GM12878 (cell line): ENCODE data around the gene PAPOLG. TPM values are rescaled to one million over a fixed set of nuclear protein-coding genes. Genes with fewer than 3 reads are reported as not detected.

Source experiments
- ATAC-seq: fragments of 200-7000 bp; cut with Tn5 transposase; 3 replicates; pipeline ENCODE4 v1.9.1; 2020; ENCODE audit warnings: mild to moderate bottlenecking, moderate library complexity
- BruUV-seq: library from RNA; stranded (reverse); fragments of 400-500 nt; replicated peaks from 2 replicates; lab custom pipeline; 2021; lab: Mats Ljungman, UMichigan
- CTCF ChIA-PET: fragments of 300-600 bp; sonication (Branson Sonifier 250); formaldehyde crosslinking; extraction: SDS; loops from one replicate; lab custom pipeline; 2021; ENCODE audit warnings: inconsistent platforms; lab: Yijun Ruan, JAX
- POLR2A ChIA-PET: fragments of 350-600 bp; formaldehyde crosslinking; extraction: SDS; loops from one replicate; lab custom pipeline; 2021; ENCODE audit warnings: inconsistent platforms; lab: Charles Lee
- RAD21 ChIA-PET: fragments of 300-600 bp; sonication (Branson Sonifier 250); formaldehyde crosslinking; loops from one replicate; lab custom pipeline; 2023; ENCODE audit warnings: antibody characterized with exemption; ENCODE audit not compliant: unreplicated experiment; lab: Charles Lee
- SMC1A ChIA-PET: fragments of 300-600 bp; sonication (Branson Sonifier 250); formaldehyde crosslinking; loops from one replicate; lab custom pipeline; 2023; ENCODE audit not compliant: unreplicated experiment, uncharacterized antibody; lab: Charles Lee
- DNase-seq: peaks from one replicate; pipeline ENCODE4 v3.0.0-alpha.2; 2011; ENCODE audit warnings: low read depth, low spot score
- FAIRE-seq: peaks from 3 replicates; lab custom pipeline; 2011; peaks lifted over from hg19 to GRCh38; lab: Jason Lieb, UNC
- H2AFZ ChIP-seq: 2 replicates; pipeline ENCODE4 v1.6.0; 2011; ENCODE audit warnings: low read depth, low read length, control low read depth; ENCODE audit not compliant: control insufficient read depth
- H3K27ac ChIP-seq: 2 replicates; pipeline ENCODE4 v1.5.1; 2011; ENCODE audit warnings: control low read depth; ENCODE audit not compliant: control insufficient read depth, insufficient read depth
- H3K27me3 ChIP-seq, 2 experiments: replicated peaks in 1 of 2; 2 replicates each; pipeline versions ENCODE4 v1.6.0 to v1.6.1; 2011; ENCODE audit warnings: low read length in 1 of 2; ENCODE audit not compliant: control insufficient read depth in 2 of 2, insufficient read depth in 2 of 2
- H3K36me3 ChIP-seq, 2 experiments: 2 replicates each; pipeline ENCODE4 v1.5.1; 2011; ENCODE audit warnings: low read length in 1 of 2; ENCODE audit not compliant: control insufficient read depth in 2 of 2, insufficient read depth in 2 of 2
- H3K4me1 ChIP-seq: 2 replicates; pipeline ENCODE4 v1.6.1; 2011; ENCODE audit warnings: mild to moderate bottlenecking, low read length, moderate library complexity, mixed read lengths; ENCODE audit not compliant: control insufficient read depth, insufficient read depth
- H3K4me2 ChIP-seq: 2 replicates; pipeline ENCODE4 v1.6.0; 2011; ENCODE audit warnings: control low read depth; ENCODE audit not compliant: control insufficient read depth, insufficient read depth
- H3K4me3 ChIP-seq: fragments of 200-600 bp; sonication (generic); 2 replicates; pipeline ENCODE4 v1.5.1; 2016
- H3K79me2 ChIP-seq: 2 replicates; pipeline ENCODE4 v1.6.0; 2011; ENCODE audit warnings: low read length; ENCODE audit not compliant: control insufficient read depth, insufficient read depth
- H3K9ac ChIP-seq: 2 replicates; pipeline ENCODE4 v1.8.0; 2011; ENCODE audit warnings: low read length, control low read depth, mixed read lengths; ENCODE audit not compliant: control insufficient read depth, insufficient read depth
- H3K9me3 ChIP-seq: replicated peaks from 3 replicates; pipeline ENCODE4 v1.5.1; 2011; ENCODE audit warnings: mild to moderate bottlenecking, low read length; ENCODE audit not compliant: control insufficient read depth, insufficient read depth
- H4K20me1 ChIP-seq: 2 replicates; pipeline ENCODE4 v1.6.0; 2011; ENCODE audit not compliant: control insufficient read depth, insufficient read depth
- ATF3 ChIP-seq: IDR thresholded peaks from 2 replicates; pipeline ENCODE4 v1.6.1; 2011; ENCODE audit warnings: low read depth, mild to moderate bottlenecking, low read length, moderate library complexity, borderline replicate concordance; ENCODE audit errors: extremely low read depth
- BCLAF1 ChIP-seq: fragments of 450-650 bp; IDR thresholded peaks from 2 replicates; pipeline ENCODE4 v1.6.1; 2017; ENCODE audit warnings: antibody characterized with exemption, mild to moderate bottlenecking, moderate library complexity
- BMI1 ChIP-seq: fragments of 450-650 bp; IDR thresholded peaks from 2 replicates; pipeline ENCODE4 v1.6.1; 2016; ENCODE audit warnings: mild to moderate bottlenecking, moderate library complexity, borderline replicate concordance
- CBFB ChIP-seq: IDR thresholded peaks from 2 replicates; pipeline ENCODE4 v1.6.1; 2016; ENCODE audit warnings: antibody characterized with exemption, low read depth
- EED ChIP-seq: sonication (generic); IDR thresholded peaks from 2 replicates; pipeline ENCODE4 v1.6.1; 2016; ENCODE audit warnings: antibody characterized with exemption, low read depth
- FOS ChIP-seq: IDR thresholded peaks from 3 replicates; pipeline ENCODE4 v1.6.1; 2011; ENCODE audit warnings: borderline replicate concordance; ENCODE audit not compliant: insufficient read length; ENCODE audit errors: extremely low read depth
- NFYB ChIP-seq: IDR thresholded peaks from 2 replicates; pipeline ENCODE4 v1.6.1; 2011; ENCODE audit warnings: low read depth, mild to moderate bottlenecking, low read length, improper control_type of control experiment, moderate library complexity; ENCODE audit not compliant: insufficient read depth
- NRF1 ChIP-seq: conservative IDR thresholded peaks from 2 replicates; pipeline ENCODE4 v1.6.1; 2011; ENCODE audit warnings: mild to moderate bottlenecking, low read depth, low read length, improper control_type of control experiment
- PAX8 ChIP-seq: fragments of 450-650 bp; IDR thresholded peaks from 2 replicates; pipeline ENCODE4 v1.6.1; 2017; ENCODE audit warnings: mild to moderate bottlenecking, moderate library complexity
- RAD51 ChIP-seq: fragments of 450-650 bp; IDR thresholded peaks from 2 replicates; pipeline ENCODE4 v1.6.1; 2016; ENCODE audit warnings: moderate library complexity, mild to moderate bottlenecking, inconsistent platforms
- RB1 ChIP-seq: fragments of 450-650 bp; formaldehyde crosslinking; IDR thresholded peaks from 2 replicates; pipeline ENCODE4 v1.6.1; 2017; ENCODE audit warnings: mild to moderate bottlenecking, borderline replicate concordance
- TCF7 ChIP-seq: IDR thresholded peaks from 2 replicates; pipeline ENCODE4 v1.6.1; 2014; ENCODE audit warnings: antibody characterized with exemption, borderline replicate concordance
- ZNF24 ChIP-seq: fragments of 450-650 bp; IDR thresholded peaks from 2 replicates; pipeline ENCODE4 v1.6.1; 2017; ENCODE audit warnings: antibody characterized with exemption, mild to moderate bottlenecking
- WGBS: methylation state at CpG from one replicate; pipeline ENCODE4 v1.1.6; 2016; ENCODE audit warnings: low lambda C conversion rate; ENCODE audit not compliant: insufficient replicate concordance, insufficient coverage; ENCODE audit errors: missing lambda C conversion rate; 5-methylcytosine and 5-hydroxymethylcytosine counted together
- in situ Hi-C: fragments of 300-500 bp; cut with MboI; formaldehyde crosslinking; loops from 9 replicates; pipeline ENCODE4 v1.14.3; 2018; ENCODE audit warnings: mixed read lengths
- intact Hi-C: fragments of 100-400 bp; cut with micrococcal nuclease; formaldehyde crosslinking; loops from one replicate; pipeline ENCODE4 v1.14.2; 2022; ENCODE audit not compliant: unreplicated experiment
- polyA plus RNA-seq, 11 experiments: library from polyadenylated mRNA; depleted of rRNA in 4 of 11; unstranded in 6 of 11; stranded (reverse) in 5 of 11; fragments of >200 nt; fragmentation: Nextera tagmentation in 4 of 11; fragmentation: Illumina TruSeq in 1 of 11; extraction: Ambion mirVana in 4 of 11; extraction: Trizol in 1 of 11; gene quantifications; 1 replicate in 1 of 11; 2 replicates in 10 of 11; pipeline versions ENCODE4 v1.2.1 to v1.2.3, GENCODE V29; 2011 to 2016; ENCODE audit warnings: inconsistent platforms in 2 of 11, missing spikeins in 2 of 11, low read depth in 1 of 11
- total RNA-seq, 4 experiments: library from RNA; depleted of rRNA in 3 of 4; stranded (reverse); fragments of >200 nt in 3 of 4; fragmentation: Illumina TruSeq in 1 of 4; extraction: Trizol in 1 of 4; gene quantifications; 2 replicates each; pipeline versions ENCODE4 v1.2.1 to v1.2.3, GENCODE V29; 2013 to 2021

Gene PAPOLG
- total and polyA plus RNA-seq, 10 of the 15 experiments (the other 5 are each of a cell fraction or from before 2014, with no cell fraction given) = 4.2 to 15.8 (median 10.7) TPM

GRCh38 chr2:60708630-60709320 is 47.3 kb upstream of the PAPOLG start:
- ChIA-PET SMC1A (interaction anchor here (0.6 to 7.4 kb wide), 8 partner anchors 35 to 716 kb away, joined by 3 to 96 read pairs (median 5); no protein-coding TSS in a partner anchor), RAD21 (interaction anchor here (0.7 to 6.7 kb wide), 6 partner anchors 47 to 297 kb away, joined by 3 to 83 read pairs (median 5); partner anchors contain the start of gene PAPOLG), CTCF (interaction anchor here (0.6 to 5.7 kb wide), 12 partner anchors 10 to 291 kb away, joined by 3 to 111 read pairs (median 4); partner anchors contain the start of gene PAPOLG), POLR2A (interaction anchor here (0.6 kb wide), 1 partner anchor 120 kb away, joined by 3 read pairs; no protein-coding TSS in a partner anchor)
- H4K20me1 ChIP-seq = no peaks in the 10 kb centered on the region
- in situ Hi-C loops = loop anchor here (5.0 kb wide), 1 partner anchor 289 kb away; no protein-coding TSS in a partner anchor
- no peaks in the 10 kb centered on the region for H3K4me1 ChIP-seq
- no peaks in the 10 kb centered on the region; a peak in 1 of 4 replicates for H3K27me3 ChIP-seq
- no peaks in the 10 kb centered on the region for H3K36me3 ChIP-seq
- TF ChIP-seq RAD51 (no peak), PAX8 (no peak), NRF1 (no peak), TCF7 (no peak)
- no peak overlapping the region for H3K4me3 ChIP-seq
- H3K79me2 ChIP-seq = no peaks in the 10 kb centered on the region
- ATAC-seq (no peak), FAIRE-seq (no peak), DNase-seq (no peak)
- no peak overlapping the region for H3K9ac ChIP-seq
- H2AFZ ChIP-seq = no peak overlapping the region
- H3K27ac ChIP-seq = no peak overlapping the region
- no TSS peak for BruUV-seq
- 67% methylated on average over 7 of the region's 7 CpGs for WGBS
- H3K4me2 ChIP-seq = no peak overlapping the region
- intact Hi-C loops = loop anchor here (10.0 kb wide), 1 partner anchor 176 kb away; the partner anchor contains the start of gene REL
- no peaks in the 10 kb centered on the region for H3K9me3 ChIP-seq

GRCh38 chr2:60710707-60711106 is 45.4 kb upstream of the PAPOLG start:
- Histone ChIP-seq H3K27me3 (no peaks in the 10 kb centered on the region), H4K20me1 (no peaks in the 10 kb centered on the region), H3K9me3 (no peaks in the 10 kb centered on the region), H3K36me3 (no peaks in the 10 kb centered on the region), H2AFZ (no peak overlapping the region), H3K79me2 (no peaks in the 10 kb centered on the region), H3K4me3 (no peak overlapping the region), H3K27ac (no peak overlapping the region), H3K4me1 (no peaks in the 10 kb centered on the region), H3K4me2 (no peak overlapping the region), H3K9ac (no peak overlapping the region)
- DNase-seq (no peak), ATAC-seq (no peak; the same call in 2 of the 3 replicates), FAIRE-seq (no peak)
- intact Hi-C loops = no loop called here
- BruUV-seq = no TSS peak
- SMC1A ChIA-PET = interaction anchor here (1.1 to 7.4 kb wide), 4 partner anchors 45 to 295 kb away, joined by 3 to 96 read pairs (median 4); partner anchors contain the start of gene PAPOLG
- POLR2A ChIA-PET = no interaction called here
- RAD21 ChIA-PET = interaction anchor here (1.2 to 6.7 kb wide), 3 partner anchors 10 to 288 kb away, joined by 3 to 83 read pairs (median 6); partner anchors contain the start of gene PAPOLG
- in situ Hi-C loops = no loop called here
- CTCF ChIA-PET = interaction anchor here (0.8 to 5.7 kb wide), 3 partner anchors 14 to 289 kb away, joined by 3 to 111 read pairs (median 4); no protein-coding TSS in a partner anchor
- WGBS = 48% methylated on average over 4 of the region's 4 CpGs
- TF ChIP-seq CBFB (no peak), FOS (no peak), ZNF24 (no peak), RB1 (no peak), BCLAF1 (no peak), BMI1 (no peak), EED (no peak), ATF3 (no peak), NFYB (no peak)
